GM19395 (cell line): ENCODE data around the gene KCNK1.

Source experiments
- ATAC-seq: cut with Tn5 transposase; IDR thresholded peaks from one replicate; pipeline ENCODE4 v1.9.1; 2021; ENCODE audit warnings: mild to moderate bottlenecking, moderate library complexity; ENCODE audit not compliant: unreplicated experiment

KCNK1 gene

GRCh38 chr1:233613252-233614172 is at the start of gene KCNK1:
Gene KCNK1 (plus strand): TSS chr1:233614106. CDS start chr1:233614172, 66 bp downstream.
- ATAC-seq: peak; percentile 17

- no peak for ATAC-seq
These were observed 48.6 kb upstream of the KCNK1 start for GRCh38 chr1:233565313-233565712.

- no peak for ATAC-seq
These were observed 47.0 kb upstream of the KCNK1 start for GRCh38 chr1:233566886-233567285.

DNA sequence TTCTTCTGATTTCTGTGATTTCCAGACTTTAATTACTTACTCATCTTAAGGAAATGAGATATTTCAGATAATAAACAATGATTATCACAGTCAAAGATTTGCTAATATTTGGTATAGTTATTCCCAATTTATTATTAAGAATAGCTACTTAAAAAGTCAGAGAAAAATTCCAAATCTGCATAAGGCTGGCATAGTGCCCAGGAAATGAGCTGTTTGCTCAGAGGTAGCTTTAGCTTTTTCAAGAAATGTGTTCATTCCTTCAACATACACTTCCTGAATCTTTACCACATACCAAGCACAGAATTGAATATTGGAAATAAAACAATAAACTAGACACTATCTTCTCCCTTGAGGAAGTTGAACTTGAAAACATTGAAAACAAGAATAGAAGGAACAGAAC is 44.3 kb upstream of the KCNK1 start:
- ATAC-seq: no peak

GRCh38 chr1:233570216-233570615 is 43.7 kb upstream of the KCNK1 start:
- no peak for ATAC-seq

- no peak for ATAC-seq
These were observed 43.2 kb upstream of the KCNK1 start for GRCh38 chr1:233570706-233571105.

GRCh38 chr1:233572896-233573295 is 41.0 kb upstream of the KCNK1 start:
- ATAC-seq: no peak

GRCh38 chr1:233575450-233575849 is 38.5 kb upstream of the KCNK1 start:
- no peak for ATAC-seq

DNA sequence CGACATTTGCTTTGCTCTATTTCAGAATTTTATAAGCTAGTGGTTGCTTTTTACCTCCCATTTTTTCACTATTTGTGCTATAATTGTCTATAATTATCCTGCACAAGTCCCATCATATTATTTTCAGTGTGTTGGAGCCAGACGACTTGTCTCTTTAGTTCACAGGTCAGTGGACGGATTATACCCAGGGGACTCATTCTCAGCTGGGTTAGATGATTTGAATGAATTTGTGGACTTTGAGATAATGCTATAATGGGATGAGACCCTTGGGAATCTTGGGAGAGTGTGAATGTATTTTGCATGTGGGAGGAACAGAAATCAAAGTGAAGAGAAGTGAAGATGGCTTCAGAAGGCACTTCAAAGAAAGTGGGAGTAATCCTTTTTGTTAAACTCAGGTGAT is 31.5 kb upstream of the KCNK1 start:
- no peak for ATAC-seq

- no peak for ATAC-seq
These were observed 29.5 kb upstream of the KCNK1 start for GRCh38 chr1:233584376-233584775.

GRCh38 chr1:233584931-233585330 is 29.0 kb upstream of the KCNK1 start:
- ATAC-seq: no peak

DNA sequence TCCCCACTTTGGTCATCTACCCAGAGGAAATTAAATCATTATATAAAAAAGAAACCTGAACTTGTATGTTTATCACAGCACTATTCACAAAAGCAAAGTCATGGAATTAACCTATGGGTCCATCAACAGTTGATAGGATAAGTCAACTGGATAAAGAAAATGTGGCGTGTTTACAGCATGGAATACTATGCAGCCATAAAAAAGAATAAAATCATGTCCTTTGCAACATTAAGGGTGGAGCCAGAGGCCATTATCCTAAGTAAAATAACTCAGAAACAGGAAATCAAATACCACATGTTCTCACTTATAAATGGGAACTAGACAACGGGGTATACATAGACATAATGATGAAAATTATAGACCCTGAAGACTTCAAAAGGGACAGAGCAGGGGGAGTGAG is 27.6 kb upstream of the KCNK1 start:
- no peak for ATAC-seq

- no peak for ATAC-seq
These were observed 26.7 kb upstream of the KCNK1 start for GRCh38 chr1:233587196-233587595.

DNA sequence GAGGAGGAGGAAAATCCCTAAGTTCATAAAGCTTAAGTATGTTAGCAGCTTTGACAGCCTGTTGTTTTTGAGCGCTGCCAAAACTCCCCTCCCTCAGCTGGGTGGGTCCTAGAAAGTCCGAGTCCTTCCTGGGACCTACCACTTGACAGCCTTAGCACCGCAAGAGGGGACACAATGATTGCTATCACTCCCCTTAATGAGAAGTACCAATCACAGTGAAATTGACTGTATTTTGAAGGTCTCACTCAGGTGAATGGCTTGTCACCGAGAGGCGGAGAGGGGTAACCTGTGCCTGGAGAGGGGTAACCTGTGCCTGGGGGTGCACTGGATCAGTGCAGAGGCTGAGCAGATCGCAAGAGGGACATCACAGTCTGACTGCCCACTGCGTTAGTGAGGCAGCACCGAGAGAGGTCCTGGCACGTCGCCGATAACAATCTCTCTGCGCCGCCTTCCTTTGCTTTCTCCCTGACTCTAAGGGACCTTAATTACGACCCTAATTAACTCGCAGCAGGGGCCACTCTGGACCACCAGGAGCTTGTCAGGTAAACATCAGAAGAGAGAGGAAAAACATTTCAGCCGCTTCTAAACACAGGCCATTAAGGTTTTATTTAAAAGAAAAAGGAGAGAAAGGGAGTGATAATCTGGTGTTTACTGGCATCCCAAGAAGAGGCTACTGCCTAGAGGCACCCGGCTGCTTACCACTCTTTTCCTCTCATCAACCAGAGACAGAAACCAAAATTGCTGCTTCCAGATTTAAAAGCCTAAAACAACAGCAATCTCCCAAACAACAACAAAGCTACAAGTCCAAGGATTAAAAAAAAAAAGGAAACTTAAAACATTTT is 25.7 kb upstream of the KCNK1 start:
- peak; percentile 63 for ATAC-seq

DNA sequence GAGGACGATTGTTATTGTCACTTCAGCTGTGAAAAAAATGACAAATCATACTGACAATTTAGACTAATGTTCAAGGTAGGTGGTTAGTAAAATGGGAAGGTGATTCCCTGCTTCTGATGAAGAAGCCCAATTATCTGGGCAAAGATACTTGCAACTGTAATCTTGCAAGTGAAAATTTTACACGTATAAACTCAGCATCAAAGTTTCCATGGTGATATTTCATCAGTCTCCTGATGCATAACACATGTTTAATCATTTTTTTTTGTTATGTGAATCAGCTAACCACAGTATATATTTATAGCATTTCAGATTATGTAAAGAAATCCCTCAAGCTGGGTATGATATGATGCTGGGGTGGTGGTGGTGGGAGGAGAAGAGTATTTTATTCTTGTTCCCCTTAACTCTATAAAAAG is 16.4 kb upstream of the KCNK1 start:
- ATAC-seq: no peak

DNA sequence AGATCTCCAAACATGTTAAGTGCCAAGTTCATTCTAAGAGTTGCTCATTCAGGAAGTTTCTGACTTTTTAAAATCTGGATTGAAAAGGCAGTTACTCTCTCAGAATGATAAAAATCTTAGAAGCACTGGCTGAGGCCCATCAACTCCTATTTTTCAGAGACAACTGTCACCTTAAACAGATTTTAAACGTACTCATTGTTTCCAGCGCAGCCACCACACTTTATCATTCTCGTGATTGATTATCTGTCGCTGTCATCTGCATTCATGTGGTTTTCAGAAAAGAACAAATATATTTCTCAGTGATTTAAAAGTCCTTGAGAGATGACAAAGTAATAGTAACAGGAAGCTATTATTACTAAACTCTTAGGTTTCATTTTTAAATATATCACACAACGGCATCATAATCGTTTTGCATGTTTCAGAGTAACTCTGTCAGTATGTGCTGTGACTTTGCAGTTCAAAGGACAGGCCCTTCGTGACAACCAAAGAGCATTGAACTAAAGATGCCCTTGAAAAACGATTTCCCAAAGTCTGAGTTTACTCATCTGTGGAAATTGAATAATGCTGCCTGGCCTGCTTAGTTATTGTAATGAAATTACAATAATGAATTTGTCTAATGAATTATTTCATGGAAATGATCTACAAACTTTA is 14.9 kb upstream of the KCNK1 start:
- ATAC-seq: peak; percentile 91

- ATAC-seq: peak; percentile 49
These were observed 14.3 kb upstream of the KCNK1 start for GRCh38 chr1:233599542-233600073.

- ATAC-seq: no peak
These were observed 13.4 kb upstream of the KCNK1 start for GRCh38 chr1:233600488-233600887.

GRCh38 chr1:233603478-233603877 is 10.4 kb upstream of the KCNK1 start:
- ATAC-seq: no peak

- no peak for ATAC-seq
These were observed 8.7 kb upstream of the KCNK1 start for GRCh38 chr1:233605205-233605604.

- ATAC-seq: no peak
These were observed 7.1 kb upstream of the KCNK1 start for GRCh38 chr1:233606813-233607212.
